SU-DHL-6 (cell line): ENCODE results near the gene ERMP1.

Experiments used
- EZH2phosphoT487 ChIP-seq: fragments of 200-600 bp; sonication (generic), shearing (Covaris generic); conservative IDR thresholded peaks from 2 replicates; pipeline ENCODE4 v1.6.1; 2018; ENCODE audit warnings: mild to moderate bottlenecking, antibody characterized with exemption, low read length, moderate library complexity, mixed read lengths
- TF ChIP-seq, protein P1 (sequence below): fragments of 200-600 bp; sonication (generic); IDR thresholded peaks from one replicate; pipeline ENCODE4 v1.5.1; 2017; ENCODE audit warnings: antibody characterized with exemption, mild to moderate bottlenecking, low read length, moderate library complexity; ENCODE audit not compliant: insufficient read depth, poor library complexity, severe bottlenecking

DNA sequence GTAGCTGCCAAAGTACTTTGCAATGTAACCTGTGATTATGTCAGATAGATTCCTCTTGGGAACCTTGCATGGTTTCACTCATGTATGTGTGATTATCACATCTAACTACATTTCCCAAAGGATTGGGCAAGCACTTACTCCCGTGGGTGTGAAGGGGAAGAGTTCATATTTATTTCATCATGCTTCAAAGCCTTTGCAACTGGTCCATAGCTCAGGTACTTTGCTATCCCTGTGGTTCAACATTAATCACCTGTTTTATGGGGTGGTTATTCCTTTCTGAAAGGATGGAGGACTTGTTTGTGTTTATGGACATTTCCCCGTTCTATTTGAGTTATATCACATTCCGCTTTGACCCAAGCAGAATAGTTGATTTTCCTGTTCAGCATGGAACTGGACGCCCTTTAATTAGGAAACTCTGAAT lies 13.6 kb upstream of the ERMP1 start:
- TF ChIP-seq, protein P1, sequence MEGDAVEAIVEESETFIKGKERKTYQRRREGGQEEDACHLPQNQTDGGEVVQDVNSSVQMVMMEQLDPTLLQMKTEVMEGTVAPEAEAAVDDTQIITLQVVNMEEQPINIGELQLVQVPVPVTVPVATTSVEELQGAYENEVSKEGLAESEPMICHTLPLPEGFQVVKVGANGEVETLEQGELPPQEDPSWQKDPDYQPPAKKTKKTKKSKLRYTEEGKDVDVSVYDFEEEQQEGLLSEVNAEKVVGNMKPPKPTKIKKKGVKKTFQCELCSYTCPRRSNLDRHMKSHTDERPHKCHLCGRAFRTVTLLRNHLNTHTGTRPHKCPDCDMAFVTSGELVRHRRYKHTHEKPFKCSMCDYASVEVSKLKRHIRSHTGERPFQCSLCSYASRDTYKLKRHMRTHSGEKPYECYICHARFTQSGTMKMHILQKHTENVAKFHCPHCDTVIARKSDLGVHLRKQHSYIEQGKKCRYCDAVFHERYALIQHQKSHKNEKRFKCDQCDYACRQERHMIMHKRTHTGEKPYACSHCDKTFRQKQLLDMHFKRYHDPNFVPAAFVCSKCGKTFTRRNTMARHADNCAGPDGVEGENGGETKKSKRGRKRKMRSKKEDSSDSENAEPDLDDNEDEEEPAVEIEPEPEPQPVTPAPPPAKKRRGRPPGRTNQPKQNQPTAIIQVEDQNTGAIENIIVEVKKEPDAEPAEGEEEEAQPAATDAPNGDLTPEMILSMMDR = no peak
- no peak for TF ChIP-seq EZH2phosphoT487
